ENCODE results near the gene PCDHGB6. TPM values are rescaled to one million over a fixed set of nuclear protein-coding genes. Genes with fewer than 3 reads are reported as not detected.
A peak's percentile ranks its signal among the peaks of the same experiment; 100 is the strongest.
"Not testable (repeated sequence)": the region's sequence is repeated elsewhere in the genome, so short reads cannot be mapped to it uniquely, and the experiment has no call there.

The PCDHGB6 gene
- 4.9 and 39.4 TPM in 2 replicates for total RNA-seq (ENCODE audit: low replicate concordance)
- long read RNA-seq, full-length matches to known transcripts: 2 of 2 reads
- long read RNA-seq, partial matches to known transcripts: 0 of 2 reads
- long read RNA-seq, other reads (novel, unspliced or antisense): 0 of 2 reads

- H3K36me3 Mint-ChIP-seq: peaks cover 36% of the 10 kb centered on the region
- H3K9me3 Mint-ChIP-seq: peaks cover 14% of the 10 kb centered on the region
- peaks cover 11% of the 10 kb centered on the region for H3K4me1 Mint-ChIP-seq (ENCODE audit: unreplicated experiment)
- peak within 1 kb of the TSS; percentile 52 for H3K27ac Mint-ChIP-seq
- not testable (repeated sequence) for H3K27me3 Mint-ChIP-seq
- peak; percentile 91 for TF ChIP-seq CTCF (conservative IDR thresholded peaks at IDR 0.05)
- peak; percentile 88 for DNase-seq (ENCODE audit: extremely low spot score, unreplicated experiment)
- peak within 1 kb of the TSS; percentile 97 for H3K4me3 Mint-ChIP-seq
Observed at GRCh38 chr5:141407790-141408505, at the start of gene PCDHGB6. TSS of gene PCDHGB6 (plus strand) at chr5:141408021. CDS start at chr5:141408203, 182 bp downstream.

GRCh38 chr5:141359790-141360426 lies 47.9 kb upstream of the PCDHGB6 start, which contains the start of gene PCDHGB2:
TSS of gene PCDHGB2 (plus strand) at chr5:141359994. CDS start at chr5:141360136, 142 bp downstream.
- Mint-ChIP-seq H3K36me3 (no peaks in the 10 kb centered on the region), H3K27ac (no peak within 1 kb of the TSS), H3K27me3 (no peaks in the 10 kb centered on the region), H3K4me3 (no peak within 1 kb of the TSS), H3K9me3 (peaks cover 14% of the 10 kb centered on the region), H3K4me1 (ENCODE audit: unreplicated experiment) (no peaks in the 10 kb centered on the region)
- no peak for DNase-seq (ENCODE audit: extremely low spot score, unreplicated experiment)
- TF ChIP-seq CTCF (conservative IDR thresholded peaks at IDR 0.05): peak; percentile 50

GRCh38 chr5:141360685-141361084 lies 47.1 kb upstream of the PCDHGB6 start:
- H3K27me3 Mint-ChIP-seq: no peaks in the 10 kb centered on the region
- no peak for TF ChIP-seq CTCF (conservative IDR thresholded peaks at IDR 0.05)
- DNase-seq (ENCODE audit: extremely low spot score, unreplicated experiment): no peak
- peaks cover 14% of the 10 kb centered on the region for H3K9me3 Mint-ChIP-seq
- no peak overlapping the region for H3K27ac Mint-ChIP-seq
- H3K4me3 Mint-ChIP-seq: no peak overlapping the region
- no peaks in the 10 kb centered on the region for H3K4me1 Mint-ChIP-seq (ENCODE audit: unreplicated experiment)
- no peaks in the 10 kb centered on the region for H3K36me3 Mint-ChIP-seq

- peaks cover 14% of the 10 kb centered on the region for H3K9me3 Mint-ChIP-seq
- TF ChIP-seq CTCF (conservative IDR thresholded peaks at IDR 0.05): no peak
- no peak for DNase-seq (ENCODE audit: extremely low spot score, unreplicated experiment)
- H3K36me3 Mint-ChIP-seq: no peaks in the 10 kb centered on the region
- H3K27ac Mint-ChIP-seq: no peak overlapping the region
- no peaks in the 10 kb centered on the region for H3K27me3 Mint-ChIP-seq
- no peaks in the 10 kb centered on the region for H3K4me1 Mint-ChIP-seq (ENCODE audit: unreplicated experiment)
- no peak overlapping the region for H3K4me3 Mint-ChIP-seq
Observed at GRCh38 chr5:141362719-141363118, 45.1 kb upstream of the PCDHGB6 start.

- DNase-seq (ENCODE audit: extremely low spot score, unreplicated experiment): no peak
- H3K9me3 Mint-ChIP-seq: peaks cover 10% of the 10 kb centered on the region
- no peak within 1 kb of the TSS for H3K27ac Mint-ChIP-seq
- no peak within 1 kb of the TSS for H3K4me3 Mint-ChIP-seq
- TF ChIP-seq CTCF (conservative IDR thresholded peaks at IDR 0.05): no peak
- no peaks in the 10 kb centered on the region for H3K4me1 Mint-ChIP-seq (ENCODE audit: unreplicated experiment)
- no peaks in the 10 kb centered on the region for H3K27me3 Mint-ChIP-seq
- no peaks in the 10 kb centered on the region for H3K36me3 Mint-ChIP-seq
Observed at GRCh38 chr5:141363952-141364660, 43.7 kb upstream of the PCDHGB6 start, which contains the start of gene PCDHGA5. TSS of gene PCDHGA5 (plus strand) at chr5:141364162. CDS start at chr5:141364331, 169 bp downstream.
